HCT116 (cell line): ENCODE results near the gene KCND3.

Experiments
- CTCF ChIP-seq, 3 experiments: fragments of 200-600 bp in 1 of 3; sonication (generic) in 1 of 3; IDR thresholded peaks in 2 of 3; conservative IDR thresholded peaks in 1 of 3; 2 replicates each; pipeline ENCODE4 v1.5.1; 2012 to 2017; ENCODE audit warnings: low read depth in 2 of 3, low read length in 2 of 3, antibody characterized with exemption in 1 of 3, borderline replicate concordance in 1 of 3, control low read depth in 1 of 3, mild to moderate bottlenecking in 1 of 3, mixed read lengths in 1 of 3, mixed run types in 1 of 3, moderate library complexity in 1 of 3; ENCODE audit not compliant: insufficient read depth in 1 of 3
- EGR1 ChIP-seq: IDR thresholded peaks from 2 replicates; pipeline ENCODE4 v1.6.1; 2012; ENCODE audit warnings: low read depth
- POLR2A ChIP-seq: IDR thresholded peaks from 2 replicates; pipeline ENCODE4 v1.7.0; 2011; ENCODE audit warnings: borderline replicate concordance; ENCODE audit not compliant: insufficient read depth, insufficient read length; ENCODE audit errors: extremely low read depth
- SIN3A ChIP-seq: IDR thresholded peaks from 2 replicates; pipeline ENCODE4 v1.6.1; 2012; ENCODE audit warnings: low read depth
- ZFX ChIP-seq: fragments of 450-650 bp; IDR thresholded peaks from 2 replicates; pipeline ENCODE4 v1.6.1; 2017

GRCh38 chr1:112021263-112021662 is 31.8 kb upstream of the KCND3 start:
- TF ChIP-seq CTCF (IDR thresholded peaks at IDR 0.05 in 2 of 3, conservative IDR thresholded peaks at IDR 0.05 in 1 of 3; ENCODE audit: borderline replicate concordance in 1 of 3, insufficient read depth in 1 of 3, low read depth in 2 of 3, low read length in 2 of 3) (no peak), ZFX (no peak), SIN3A (no peak), EGR1 (no peak), POLR2A (no peak)
